Neural progenitor cell (in vitro differentiated cells): ENCODE measurements around the gene VN1R5.

Experiments used
- CTCF ChIP-seq: fragments of 200-600 bp; sonication (generic); IDR thresholded peaks from 2 replicates; pipeline ENCODE4 v1.5.1; 2017; ENCODE audit warnings: antibody characterized with exemption, mild to moderate bottlenecking
- EZH2 ChIP-seq: fragments of 200-600 bp; sonication (generic); IDR thresholded peaks from 2 replicates; pipeline ENCODE4 v1.6.1; 2017; ENCODE audit warnings: antibody characterized with exemption, mild to moderate bottlenecking, moderate library complexity

DNA sequence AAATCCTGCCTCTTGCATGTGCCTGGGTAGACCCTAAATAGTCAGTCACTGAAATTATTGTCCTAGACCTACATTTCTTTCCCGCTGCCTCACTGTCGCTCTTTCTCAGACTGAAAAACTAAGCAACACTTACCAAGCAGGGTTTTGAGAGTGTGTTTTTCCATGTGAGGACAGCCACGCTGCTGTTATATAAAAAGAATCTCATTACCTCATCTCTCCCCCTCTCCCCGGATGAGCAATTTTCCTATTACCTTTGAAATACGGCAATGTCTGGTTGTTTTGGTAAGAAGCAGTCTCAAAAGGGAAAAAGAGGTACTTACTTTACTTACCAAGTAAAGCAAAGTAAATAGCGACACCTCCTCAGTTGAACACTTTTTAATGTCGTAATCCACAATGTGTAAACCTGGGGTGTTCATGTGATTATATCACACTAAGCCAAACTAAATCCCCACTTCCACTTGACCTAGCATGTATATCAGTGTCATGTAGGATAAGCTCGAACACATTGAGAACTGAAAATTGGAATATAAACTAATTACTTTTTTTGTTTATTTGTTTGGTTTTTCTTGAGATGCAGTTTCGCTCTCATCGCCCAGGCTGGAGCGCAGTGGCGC is 12.2 kb upstream of the VN1R5 start:
- TF ChIP-seq CTCF, result no peak
- no peak for TF ChIP-seq EZH2
